Left lung (tissue), 10 donors: ENCODE measurements around the gene MAPKAPK3. TPM values are rescaled to one million over a fixed set of nuclear protein-coding genes. Genes with fewer than 3 reads are reported as not detected.

Experiments
- ATAC-seq: fragments of 200-7000 bp; cut with Tn5 transposase; one replicate; pipeline ENCODE4 v1.9.1; 2020; ENCODE audit warnings: moderate library complexity
- DNase-seq, 4 donors: peaks; one replicate each; pipeline ENCODE4 v3.0.0-alpha.2; 2013 to 2020
- H3K27ac ChIP-seq, 2 donors: fragments of 200-600 bp; sonication (generic) in 1 of 2; one replicate each; pipeline versions ENCODE4 v1.5.0 to v1.8.0; 2020 to 2021
- H3K27me3 ChIP-seq, 2 donors: fragments of 200-600 bp; sonication (generic) in 1 of 2; one replicate each; pipeline versions ENCODE4 v1.5.0 to v1.8.0; 2020 to 2021
- H3K36me3 ChIP-seq, 2 donors: fragments of 200-600 bp; sonication (generic) in 1 of 2; one replicate each; pipeline versions ENCODE4 v1.5.0 to v1.8.0; 2020 to 2021
- H3K4me1 ChIP-seq, 2 donors: fragments of 200-600 bp; one replicate each; pipeline ENCODE4 v1.8.0; 2021
- H3K4me3 ChIP-seq, 2 donors: fragments of 200-600 bp; sonication (generic) in 1 of 2; one replicate each; pipeline versions ENCODE4 v1.5.0 to v1.8.0; 2020 to 2021; ENCODE audit warnings: mild to moderate bottlenecking in 1 of 2
- H3K9me3 ChIP-seq, 2 donors: fragments of 200-600 bp; sonication (generic) in 1 of 2; one replicate each; pipeline versions ENCODE4 v1.5.0 to v1.8.0; 2020 to 2021
- CTCF ChIP-seq, 2 donors: fragments of 200-600 bp; sonication (generic) in 1 of 2; IDR thresholded peaks; one replicate each; pipeline versions ENCODE4 v1.5.0 to v1.8.0; 2021; ENCODE audit warnings: antibody characterized with exemption in 2 of 2
- intact Hi-C, 2 donors: fragments of 100-400 bp; cut with DNase I; formaldehyde crosslinking; loops; one replicate each; pipeline versions ENCODE4 v1.11.2 to v1.14.2; 2022
- polyA plus RNA-seq, 6 donors: library from polyadenylated mRNA; unstranded; fragments of 120-200 nt; gene quantifications; one replicate each; pipeline ENCODE4 v1.2.1, GENCODE V29; 2013; ENCODE audit not compliant: insufficient read length in 6 of 6
- total RNA-seq, 2 donors: library from RNA; stranded (reverse); fragmentation: NEBNext Ultra II Directional; extraction: Animal tissue kit (Norgen Biotek cat#: 25700); gene quantifications; one replicate each; pipeline ENCODE4 v1.2.1, GENCODE V29; 2021
- donor health status: DM: no; HTN: yes; CAD: no.
- donor health status: DM: no; HTN: no; CAD: no.

Gene MAPKAPK3
- total and polyA plus RNA-seq, 8 donors = 34.1 to 118 (median 37.0) TPM

GRCh38 chr3:50570508-50571279 lies 46.3 kb upstream of the MAPKAPK3 start:
- no peak for ATAC-seq
- Histone ChIP-seq H3K9me3 (no peaks in the 10 kb centered on the region), H3K27ac (peak overlapping the region in 1 of 2 donors; percentile 28), H3K4me1 (peaks cover 11 to 78% of the 10 kb centered on the region in 2 donors), H3K27me3 (no peaks in the 10 kb centered on the region), H3K36me3 (no peaks in the 10 kb centered on the region), H3K4me3 (peak overlapping the region in 1 of 2 donors; percentile 84)
- no peak for DNase-seq
- intact Hi-C loops = no loop called here
- TF ChIP-seq CTCF (IDR thresholded peaks at IDR 0.05) = no peak

GRCh38 chr3:50571486-50571885 lies 45.5 kb upstream of the MAPKAPK3 start:
- no peak for ATAC-seq
- intact Hi-C loops = no loop called here
- H3K27ac ChIP-seq = peak overlapping the region in 1 of 2 donors; percentile 28

GRCh38 chr3:50572158-50572557 lies 44.8 kb upstream of the MAPKAPK3 start:
- no peaks in the 10 kb centered on the region for H3K27me3 ChIP-seq
- ATAC-seq (peak; percentile 43), DNase-seq (peak; percentile 64 to 91 (median 79))
- intact Hi-C loops = loop anchor here in 1 of 2 donors (2.0 kb wide), 1 partner anchor 43 kb away; no protein-coding TSS in a partner anchor
- TF ChIP-seq CTCF (IDR thresholded peaks at IDR 0.05) = peak; percentile 85 to 97
- peaks cover 0 to 14% of the 10 kb centered on the region in 2 donors for H3K36me3 ChIP-seq
- H3K27ac ChIP-seq = peak overlapping the region; percentile 27 to 61
- peaks cover 11 to 74% of the 10 kb centered on the region in 2 donors for H3K4me1 ChIP-seq
- no peaks in the 10 kb centered on the region for H3K9me3 ChIP-seq
- no peak overlapping the region for H3K4me3 ChIP-seq

More at GRCh38 chr3:50571486-50571885, 45.5 kb upstream of the MAPKAPK3 start:
- no peak for TF ChIP-seq CTCF (IDR thresholded peaks at IDR 0.05)
- no peaks in the 10 kb centered on the region for H3K9me3 ChIP-seq
- H3K36me3 ChIP-seq = peaks cover 0 to 7% of the 10 kb centered on the region in 2 donors
- H3K4me1 ChIP-seq = peaks cover 11 to 78% of the 10 kb centered on the region in 2 donors
- H3K4me3 ChIP-seq = no peak overlapping the region
- no peak for DNase-seq
- no peaks in the 10 kb centered on the region for H3K27me3 ChIP-seq

GRCh38 chr3:50572801-50573371 lies 44.1 kb upstream of the MAPKAPK3 start:
- peaks cover 8 to 67% of the 10 kb centered on the region in 2 donors for H3K4me1 ChIP-seq

More at GRCh38 chr3:50572801-50573371, 44.1 kb upstream of the MAPKAPK3 start:
- peaks cover 0 to 21% of the 10 kb centered on the region in 2 donors for H3K36me3 ChIP-seq
- H3K9me3 ChIP-seq = no peaks in the 10 kb centered on the region
- DNase-seq (no peak), ATAC-seq (no peak)
- peak overlapping the region in 1 of 2 donors; percentile 61 for H3K27ac ChIP-seq
- no peak for TF ChIP-seq CTCF (IDR thresholded peaks at IDR 0.05)
- H3K27me3 ChIP-seq = no peaks in the 10 kb centered on the region
- intact Hi-C loops = loop anchor here in 1 of 2 donors (2.0 kb wide), 1 partner anchor 42 kb away; no protein-coding TSS in a partner anchor
- H3K4me3 ChIP-seq = no peak overlapping the region
